ENCODE measurements around the gene AKR1A1.

Gene AKR1A1

GRCh38 chr1:45569962-45570581 is 19.4 kb downstream of the AKR1A1 start:
- H3K36me3 Mint-ChIP-seq (ENCODE audit: low read depth): peaks cover 30% of the 10 kb centered on the region
- H3K27ac Mint-ChIP-seq: no peak overlapping the region
- H3K4me1 Mint-ChIP-seq: no peaks in the 10 kb centered on the region
- H3K9me3 Mint-ChIP-seq: no peaks in the 10 kb centered on the region
- peak; percentile 90 to 98 (median 94) for TF ChIP-seq CTCF (IDR thresholded peaks at IDR 0.05; ENCODE audit: unreplicated experiment in 3 of 3)
- H3K4me3 Mint-ChIP-seq: no peak overlapping the region
- no peaks in the 10 kb centered on the region for H3K27me3 Mint-ChIP-seq (ENCODE audit: low read depth)

- Mint-ChIP-seq H3K4me1 (no peaks in the 10 kb centered on the region), H3K4me3 (no peak overlapping the region), H3K9me3 (no peaks in the 10 kb centered on the region), H3K27ac (no peak overlapping the region), H3K27me3 (ENCODE audit: low read depth) (no peaks in the 10 kb centered on the region), H3K36me3 (ENCODE audit: low read depth) (peaks cover 30% of the 10 kb centered on the region)
- no peak for TF ChIP-seq CTCF (IDR thresholded peaks at IDR 0.05; ENCODE audit: unreplicated experiment in 3 of 3)
Observed at GRCh38 chr1:45570631-45571030, 20.0 kb downstream of the AKR1A1 start.

- H3K27ac Mint-ChIP-seq: peak overlapping the region in 2 of 3 experiments; percentile 45 to 61
- no peak overlapping the region for H3K4me3 Mint-ChIP-seq
- no peak for TF ChIP-seq CTCF (IDR thresholded peaks at IDR 0.05; ENCODE audit: unreplicated experiment in 3 of 3)
Observed at GRCh38 chr1:45573231-45573804, 22.7 kb downstream of the AKR1A1 start.

GRCh38 chr1:45574105-45574626 is 23.5 kb downstream of the AKR1A1 start:
- Mint-ChIP-seq H3K4me1 (no peaks in the 10 kb centered on the region), H3K36me3 (ENCODE audit: low read depth) (peaks cover 5% of the 10 kb centered on the region), H3K27ac (no peak overlapping the region), H3K4me3 (no peak overlapping the region), H3K9me3 (no peaks in the 10 kb centered on the region), H3K27me3 (ENCODE audit: low read depth) (no peaks in the 10 kb centered on the region)
- no peak for TF ChIP-seq CTCF (IDR thresholded peaks at IDR 0.05; ENCODE audit: unreplicated experiment in 3 of 3)

More at GRCh38 chr1:45573231-45573804, 22.7 kb downstream of the AKR1A1 start:
- no peaks in the 10 kb centered on the region for H3K4me1 Mint-ChIP-seq
- no peaks in the 10 kb centered on the region for H3K27me3 Mint-ChIP-seq (ENCODE audit: low read depth)
- H3K9me3 Mint-ChIP-seq: no peaks in the 10 kb centered on the region
- H3K36me3 Mint-ChIP-seq (ENCODE audit: low read depth): peaks cover 10% of the 10 kb centered on the region

- peak overlapping the region; percentile 87 to 98 (median 96) for H3K27ac Mint-ChIP-seq
- H3K27me3 Mint-ChIP-seq (ENCODE audit: low read depth): no peaks in the 10 kb centered on the region
- H3K9me3 Mint-ChIP-seq: no peaks in the 10 kb centered on the region
- TF ChIP-seq CTCF (IDR thresholded peaks at IDR 0.05; ENCODE audit: unreplicated experiment in 3 of 3): no peak
- no peaks in the 10 kb centered on the region for H3K36me3 Mint-ChIP-seq (ENCODE audit: low read depth)
- peaks cover 23% of the 10 kb centered on the region for H3K4me1 Mint-ChIP-seq
- peak overlapping the region; percentile 93 to 96 (median 96) for H3K4me3 Mint-ChIP-seq
Observed at GRCh38 chr1:45583264-45583665, 32.6 kb downstream of the AKR1A1 start.
